ENCODE measurements around the gene GSK3B. TPM values are rescaled to one million over a fixed set of nuclear protein-coding genes. Genes with fewer than 3 reads are reported as not detected.

The GSK3B gene
- total RNA-seq, 1 donor from 2014 or later, result 20.6 TPM

DNA sequence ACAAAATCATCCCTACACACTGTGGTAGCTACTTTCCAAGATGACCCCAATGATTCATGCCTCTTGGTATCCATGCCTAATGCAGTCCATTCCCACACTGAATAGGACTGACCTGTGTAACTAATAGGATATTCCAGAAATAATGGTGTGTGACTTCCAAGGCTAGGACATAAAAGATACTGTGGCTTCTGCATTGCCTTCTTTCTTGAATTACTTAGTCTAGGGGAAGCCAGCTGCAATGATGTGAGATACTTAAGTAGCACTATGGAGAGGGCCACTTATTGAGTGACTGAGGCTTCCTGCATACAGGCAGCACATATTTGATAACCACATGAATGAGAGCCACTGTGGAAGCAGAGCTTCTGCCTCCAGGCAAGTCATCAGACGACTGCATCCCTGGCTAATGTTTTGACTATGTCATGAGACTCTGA, 262.3 kb downstream of the GSK3B start:
- no peaks in the 10 kb centered on the region for H3K27me3 ChIP-seq
- H3K27ac ChIP-seq, result no peak overlapping the region
- H3K4me3 ChIP-seq, result no peak overlapping the region
- TF ChIP-seq CTCF (IDR thresholded peaks at IDR 0.05), result no peak
- H3K9me3 ChIP-seq, result no peaks in the 10 kb centered on the region
- intact Hi-C loops (cut with DNase I), result no loop called here
- no peak for DNase-seq (ENCODE audit: extremely low spot score in 2 of 2)
- no peaks in the 10 kb centered on the region for H3K36me3 ChIP-seq
- no peaks in the 10 kb centered on the region for H3K4me1 ChIP-seq

GRCh38 chr3:119831022-119831421, 263.2 kb downstream of the GSK3B start:
- TF ChIP-seq CTCF (IDR thresholded peaks at IDR 0.05), result no peak
- TF ChIP-seq POLR2AphosphoS5 (IDR thresholded peaks at IDR 0.05; ENCODE audit: insufficient read depth in 1 of 2, low read depth in 1 of 2), result no peak
- TF ChIP-seq POLR2A (IDR thresholded peaks at IDR 0.05), result no peak
- Histone ChIP-seq H3K27me3 (no peaks in the 10 kb centered on the region), H3K4me1 (no peaks in the 10 kb centered on the region), H3K4me3 (no peak overlapping the region), H3K27ac (no peak overlapping the region), H3K36me3 (peaks cover 0 to under 1% of the 10 kb centered on the region in 2 donors), H3K9me3 (no peaks in the 10 kb centered on the region)
- intact Hi-C loops (cut with DNase I), result no loop called here
- DNase-seq (ENCODE audit: extremely low spot score in 2 of 2), result no peak

DNA sequence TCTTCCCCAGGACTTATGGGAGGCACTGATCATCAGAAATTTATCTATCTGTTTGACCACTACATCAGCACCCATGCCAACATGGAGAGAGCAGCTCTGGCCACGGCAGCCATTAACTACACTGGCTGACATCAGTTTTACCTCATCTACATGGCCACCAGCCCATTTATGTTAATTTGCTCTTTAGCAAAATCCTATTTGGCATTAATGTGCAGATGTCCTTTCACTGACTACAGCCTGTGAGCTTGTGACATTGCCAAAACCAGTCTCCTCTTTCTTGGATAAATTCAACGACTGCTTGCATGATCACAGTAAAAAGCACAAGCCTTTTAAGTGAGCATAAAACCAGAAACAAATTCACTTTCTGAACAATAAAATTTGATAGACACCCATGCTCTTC, 264.8 kb downstream of the GSK3B start:
- Histone ChIP-seq H3K4me1 (no peaks in the 10 kb centered on the region), H3K27ac (no peak overlapping the region), H3K27me3 (no peaks in the 10 kb centered on the region), H3K36me3 (peaks cover 0 to 3% of the 10 kb centered on the region in 2 donors), H3K4me3 (no peak overlapping the region), H3K9me3 (no peaks in the 10 kb centered on the region)
- DNase-seq (ENCODE audit: extremely low spot score in 2 of 2), result no peak
- intact Hi-C loops (cut with DNase I), result loop anchor here (10.0 kb wide), 1 partner anchor 665 kb away; no protein-coding TSS in a partner anchor
- TF ChIP-seq POLR2A (IDR thresholded peaks at IDR 0.05) (no peak), POLR2AphosphoS5 (IDR thresholded peaks at IDR 0.05; ENCODE audit: insufficient read depth in 1 of 2, low read depth in 1 of 2) (no peak), CTCF (IDR thresholded peaks at IDR 0.05) (no peak)

DNA sequence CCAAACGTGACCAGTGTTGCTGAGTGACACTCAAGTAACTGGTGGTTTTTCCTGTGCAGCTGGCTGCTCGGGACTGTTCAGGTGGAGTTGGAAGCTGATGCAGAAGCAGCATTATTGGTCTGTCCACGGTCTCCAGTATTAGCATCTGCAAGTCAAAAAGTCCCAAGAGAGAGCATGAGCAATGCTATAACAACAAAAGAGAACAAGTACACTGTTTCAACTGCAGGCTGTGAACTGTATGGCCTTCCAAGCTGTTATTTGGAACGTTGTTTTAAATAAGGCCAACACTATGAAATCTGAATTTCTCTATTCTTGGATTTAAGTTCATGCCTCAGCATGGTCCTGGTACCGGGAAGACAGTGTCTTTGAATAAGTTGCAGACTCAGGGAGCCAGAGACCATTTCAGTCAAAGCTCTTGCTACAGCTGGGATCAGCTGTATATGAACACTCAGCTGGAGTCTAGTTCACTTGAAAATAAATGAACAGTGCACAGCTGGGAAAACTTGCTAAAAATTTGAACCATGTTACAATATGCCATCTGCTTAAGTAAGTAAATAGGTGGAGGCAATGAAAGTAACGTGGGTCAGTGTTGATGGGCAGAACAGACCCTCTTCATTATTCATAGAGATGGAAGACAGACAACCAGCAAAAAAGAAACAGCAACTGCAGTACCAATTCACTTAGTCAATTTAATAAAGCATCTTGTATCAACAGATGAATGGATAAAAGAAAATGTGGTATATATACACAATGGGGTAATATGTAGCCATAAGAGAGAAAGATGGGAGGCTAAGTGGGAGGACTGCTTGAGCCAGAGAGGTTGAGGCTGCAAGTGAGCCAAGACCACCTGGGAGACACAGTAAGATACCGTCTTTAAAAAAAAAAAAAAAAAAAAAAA, 267.3 kb downstream of the GSK3B start:
- H3K27ac ChIP-seq, result no peak overlapping the region
- H3K9me3 ChIP-seq, result no peaks in the 10 kb centered on the region
- H3K36me3 ChIP-seq, result peaks cover 0 to 3% of the 10 kb centered on the region in 2 donors
- H3K27me3 ChIP-seq, result no peaks in the 10 kb centered on the region
- no peaks in the 10 kb centered on the region for H3K4me1 ChIP-seq
- intact Hi-C loops (cut with DNase I), result loop anchor here (10.0 kb wide), 1 partner anchor 668 kb away; no protein-coding TSS in a partner anchor
- H3K4me3 ChIP-seq, result no peak overlapping the region
- TF ChIP-seq CTCF (IDR thresholded peaks at IDR 0.05) (no peak), POLR2A (IDR thresholded peaks at IDR 0.05) (no peak), POLR2AphosphoS5 (IDR thresholded peaks at IDR 0.05; ENCODE audit: insufficient read depth in 1 of 2, low read depth in 1 of 2) (no peak)
- DNase-seq (ENCODE audit: extremely low spot score in 2 of 2), result no peak

DNA sequence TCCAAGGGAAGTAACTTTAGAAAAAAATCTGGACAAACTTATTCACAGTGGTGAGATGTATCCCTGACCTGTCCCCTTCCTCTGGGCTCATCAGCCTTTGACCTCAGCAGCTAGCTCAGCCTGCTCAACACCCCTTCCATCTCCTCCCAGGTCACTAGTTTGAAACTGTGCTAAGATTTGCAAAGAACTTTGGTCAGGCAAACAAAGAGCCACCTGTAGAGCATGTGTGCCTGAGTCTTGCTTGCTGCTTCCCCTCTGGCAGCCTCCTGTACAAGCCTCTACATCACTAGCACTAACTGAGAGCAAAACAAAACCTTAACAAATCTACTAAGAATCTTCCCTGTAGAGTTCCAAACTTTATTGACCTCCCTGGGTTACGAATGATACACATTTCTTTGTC, 268.4 kb downstream of the GSK3B start:
- Histone ChIP-seq H3K27me3 (no peaks in the 10 kb centered on the region), H3K9me3 (no peaks in the 10 kb centered on the region), H3K4me3 (no peak overlapping the region), H3K36me3 (peaks cover 0 to 3% of the 10 kb centered on the region in 2 donors), H3K27ac (no peak overlapping the region), H3K4me1 (no peaks in the 10 kb centered on the region)
- no peak for TF ChIP-seq POLR2AphosphoS5 (IDR thresholded peaks at IDR 0.05; ENCODE audit: insufficient read depth in 1 of 2, low read depth in 1 of 2)
- TF ChIP-seq CTCF (IDR thresholded peaks at IDR 0.05), result no peak
- no peak for TF ChIP-seq POLR2A (IDR thresholded peaks at IDR 0.05)
- DNase-seq (ENCODE audit: extremely low spot score in 2 of 2), result no peak
- intact Hi-C loops (cut with DNase I), result loop anchor here (10.0 kb wide), 1 partner anchor 669 kb away; no protein-coding TSS in a partner anchor

Data from vagina (tissue), 2 donors.